ENCODE results near the gene NKAIN2.

- TF ChIP-seq, protein P1, sequence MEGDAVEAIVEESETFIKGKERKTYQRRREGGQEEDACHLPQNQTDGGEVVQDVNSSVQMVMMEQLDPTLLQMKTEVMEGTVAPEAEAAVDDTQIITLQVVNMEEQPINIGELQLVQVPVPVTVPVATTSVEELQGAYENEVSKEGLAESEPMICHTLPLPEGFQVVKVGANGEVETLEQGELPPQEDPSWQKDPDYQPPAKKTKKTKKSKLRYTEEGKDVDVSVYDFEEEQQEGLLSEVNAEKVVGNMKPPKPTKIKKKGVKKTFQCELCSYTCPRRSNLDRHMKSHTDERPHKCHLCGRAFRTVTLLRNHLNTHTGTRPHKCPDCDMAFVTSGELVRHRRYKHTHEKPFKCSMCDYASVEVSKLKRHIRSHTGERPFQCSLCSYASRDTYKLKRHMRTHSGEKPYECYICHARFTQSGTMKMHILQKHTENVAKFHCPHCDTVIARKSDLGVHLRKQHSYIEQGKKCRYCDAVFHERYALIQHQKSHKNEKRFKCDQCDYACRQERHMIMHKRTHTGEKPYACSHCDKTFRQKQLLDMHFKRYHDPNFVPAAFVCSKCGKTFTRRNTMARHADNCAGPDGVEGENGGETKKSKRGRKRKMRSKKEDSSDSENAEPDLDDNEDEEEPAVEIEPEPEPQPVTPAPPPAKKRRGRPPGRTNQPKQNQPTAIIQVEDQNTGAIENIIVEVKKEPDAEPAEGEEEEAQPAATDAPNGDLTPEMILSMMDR (conservative IDR thresholded peaks at IDR 0.05), result no peak
- no peak for TF ChIP-seq ZFX (IDR thresholded peaks at IDR 0.05)
Measured at GRCh38 chr6:124792386-124792785, 988.7 kb downstream of the NKAIN2 start.

Measured in C4-2B (cell line).